Ishikawa (cell line): Measurements from ENCODE around the gene SP4.

Experiments used
- CEBPB ChIP-seq: IDR thresholded peaks from 2 replicates; pipeline ENCODE4 v1.6.1; 2012
- CREB1 ChIP-seq: IDR thresholded peaks from 2 replicates; pipeline ENCODE4 v1.6.1; 2012; ENCODE audit warnings: low read depth
- EGR1 ChIP-seq: IDR thresholded peaks from 2 replicates; pipeline ENCODE4 v1.6.1; 2012
- EP300 ChIP-seq: IDR thresholded peaks from 2 replicates; pipeline ENCODE4 v1.6.1; 2012; ENCODE audit warnings: borderline replicate concordance
- FOXM1 ChIP-seq: IDR thresholded peaks from 2 replicates; pipeline ENCODE4 v1.6.1; 2012; ENCODE audit warnings: low read depth, borderline replicate concordance
- MAX ChIP-seq: IDR thresholded peaks from 2 replicates; pipeline ENCODE4 v1.6.1; 2012
- NFIC ChIP-seq: IDR thresholded peaks from 2 replicates; pipeline ENCODE4 v1.6.1; 2012
- RAD21 ChIP-seq: IDR thresholded peaks from 2 replicates; pipeline ENCODE4 v1.6.1; 2012; ENCODE audit warnings: low read depth
- TAF1 ChIP-seq: IDR thresholded peaks from 2 replicates; pipeline ENCODE4 v1.6.1; 2012; ENCODE audit warnings: low read depth, mild to moderate bottlenecking
- TCF12 ChIP-seq: IDR thresholded peaks from 2 replicates; pipeline ENCODE4 v1.6.1; 2012; ENCODE audit warnings: low read depth
- TEAD4 ChIP-seq: IDR thresholded peaks from 2 replicates; pipeline ENCODE4 v1.6.1; 2012
- YY1 ChIP-seq: IDR thresholded peaks from 2 replicates; pipeline ENCODE4 v1.6.1; 2012; ENCODE audit warnings: low read depth
- ZBTB7A ChIP-seq: IDR thresholded peaks from 2 replicates; pipeline ENCODE4 v1.6.1; 2012; ENCODE audit warnings: low read depth
- TF ChIP-seq, protein P1 (sequence below): IDR thresholded peaks from 2 replicates; pipeline ENCODE4 v1.6.1; 2012; ENCODE audit warnings: low read depth, mild to moderate bottlenecking
- TF ChIP-seq, protein P2 (sequence below): IDR thresholded peaks from 2 replicates; pipeline ENCODE4 v1.6.1; 2012

The SP4 gene

GRCh38 chr7:21526007-21526406 lies 98.1 kb downstream of the SP4 start:
- TF ChIP-seq YY1 (no peak), RAD21 (peak; percentile 37; the same call in 1 of the 2 replicates)

DNA sequence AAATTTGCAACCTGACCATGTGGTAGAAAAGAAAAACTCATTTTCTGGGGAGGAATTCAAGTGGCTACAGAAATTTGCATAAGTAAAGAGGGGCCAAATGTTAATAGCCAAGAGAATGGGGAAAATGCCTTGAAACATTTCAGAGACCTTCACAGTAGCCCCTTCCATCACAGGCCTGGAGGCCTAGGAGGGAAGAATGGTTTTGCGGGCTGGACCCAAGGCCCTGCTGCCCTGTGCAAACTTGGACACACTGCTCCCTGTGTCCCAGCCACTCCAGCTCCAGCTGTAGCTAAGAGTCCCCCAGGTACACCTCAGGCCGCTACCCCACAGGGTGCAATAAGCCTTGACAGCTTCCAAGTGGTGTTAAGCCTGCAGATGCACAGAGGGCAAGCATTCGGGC lies 98.6 kb downstream of the SP4 start:
- TF ChIP-seq TAF1 = no peak
- TF ChIP-seq CEBPB = no peak
- TF ChIP-seq EP300 = no peak
- TF ChIP-seq NFIC = no peak

GRCh38 chr7:21538936-21539495 lies 111.1 kb downstream of the SP4 start:
- TF ChIP-seq, protein P1, sequence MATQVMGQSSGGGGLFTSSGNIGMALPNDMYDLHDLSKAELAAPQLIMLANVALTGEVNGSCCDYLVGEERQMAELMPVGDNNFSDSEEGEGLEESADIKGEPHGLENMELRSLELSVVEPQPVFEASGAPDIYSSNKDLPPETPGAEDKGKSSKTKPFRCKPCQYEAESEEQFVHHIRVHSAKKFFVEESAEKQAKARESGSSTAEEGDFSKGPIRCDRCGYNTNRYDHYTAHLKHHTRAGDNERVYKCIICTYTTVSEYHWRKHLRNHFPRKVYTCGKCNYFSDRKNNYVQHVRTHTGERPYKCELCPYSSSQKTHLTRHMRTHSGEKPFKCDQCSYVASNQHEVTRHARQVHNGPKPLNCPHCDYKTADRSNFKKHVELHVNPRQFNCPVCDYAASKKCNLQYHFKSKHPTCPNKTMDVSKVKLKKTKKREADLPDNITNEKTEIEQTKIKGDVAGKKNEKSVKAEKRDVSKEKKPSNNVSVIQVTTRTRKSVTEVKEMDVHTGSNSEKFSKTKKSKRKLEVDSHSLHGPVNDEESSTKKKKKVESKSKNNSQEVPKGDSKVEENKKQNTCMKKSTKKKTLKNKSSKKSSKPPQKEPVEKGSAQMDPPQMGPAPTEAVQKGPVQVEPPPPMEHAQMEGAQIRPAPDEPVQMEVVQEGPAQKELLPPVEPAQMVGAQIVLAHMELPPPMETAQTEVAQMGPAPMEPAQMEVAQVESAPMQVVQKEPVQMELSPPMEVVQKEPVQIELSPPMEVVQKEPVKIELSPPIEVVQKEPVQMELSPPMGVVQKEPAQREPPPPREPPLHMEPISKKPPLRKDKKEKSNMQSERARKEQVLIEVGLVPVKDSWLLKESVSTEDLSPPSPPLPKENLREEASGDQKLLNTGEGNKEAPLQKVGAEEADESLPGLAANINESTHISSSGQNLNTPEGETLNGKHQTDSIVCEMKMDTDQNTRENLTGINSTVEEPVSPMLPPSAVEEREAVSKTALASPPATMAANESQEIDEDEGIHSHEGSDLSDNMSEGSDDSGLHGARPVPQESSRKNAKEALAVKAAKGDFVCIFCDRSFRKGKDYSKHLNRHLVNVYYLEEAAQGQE = no peak
- TF ChIP-seq YY1 (no peak), FOXM1 (no peak), NFIC (no peak), TCF12 (no peak), EGR1 (no peak), ZBTB7A (no peak), RAD21 (no peak), MAX (no peak), TEAD4 (no peak), TAF1 (no peak), CREB1 (no peak), CEBPB (no peak), EP300 (no peak)
- TF ChIP-seq, protein P2, sequence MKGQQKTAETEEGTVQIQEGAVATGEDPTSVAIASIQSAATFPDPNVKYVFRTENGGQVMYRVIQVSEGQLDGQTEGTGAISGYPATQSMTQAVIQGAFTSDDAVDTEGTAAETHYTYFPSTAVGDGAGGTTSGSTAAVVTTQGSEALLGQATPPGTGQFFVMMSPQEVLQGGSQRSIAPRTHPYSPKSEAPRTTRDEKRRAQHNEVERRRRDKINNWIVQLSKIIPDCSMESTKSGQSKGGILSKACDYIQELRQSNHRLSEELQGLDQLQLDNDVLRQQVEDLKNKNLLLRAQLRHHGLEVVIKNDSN = no peak

DNA sequence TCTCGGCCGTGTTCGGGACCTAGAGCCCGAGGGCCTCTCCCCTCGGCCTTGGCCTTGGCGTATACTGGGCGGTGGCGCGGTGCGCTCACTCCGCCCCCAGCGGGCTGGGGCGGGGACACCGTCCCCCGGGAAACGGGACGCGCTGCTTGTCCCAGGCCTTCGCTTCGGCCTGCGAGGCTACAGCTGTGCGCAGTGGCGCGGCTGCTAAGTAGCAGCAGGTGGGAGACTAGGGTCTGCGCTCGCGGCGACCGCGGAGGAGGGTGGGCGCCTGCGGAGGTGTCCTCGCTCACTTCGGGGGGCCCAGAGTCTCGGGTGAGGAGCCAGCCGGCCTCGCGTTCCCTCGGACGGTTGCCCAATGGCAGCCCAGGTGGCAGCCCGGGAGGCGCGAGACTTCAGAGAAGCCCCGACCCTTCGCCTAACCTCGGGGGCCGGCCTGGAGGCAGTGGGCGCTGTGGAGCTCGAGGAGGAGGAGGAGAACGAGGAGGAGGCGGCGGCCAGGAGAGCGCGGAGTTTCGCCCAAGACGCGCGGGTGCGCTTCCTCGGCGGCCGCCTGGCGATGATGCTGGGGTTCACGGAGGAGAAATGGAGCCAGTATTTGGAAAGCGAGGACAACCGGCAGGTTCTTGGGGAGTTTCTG lies 115.1 kb downstream of the SP4 start, which contains the start of gene DNAH11:
TSS of gene DNAH11 (plus strand) at position 149 of the 637 bp plus-strand sequence. CDS start at position 356, 207 bp downstream.
- no peak for TF ChIP-seq EGR1
- TF ChIP-seq MAX = peak; percentile 45; the same call in 1 of the 2 replicates
- TF ChIP-seq ZBTB7A = peak; percentile 63; the same call in 1 of the 2 replicates

DNA sequence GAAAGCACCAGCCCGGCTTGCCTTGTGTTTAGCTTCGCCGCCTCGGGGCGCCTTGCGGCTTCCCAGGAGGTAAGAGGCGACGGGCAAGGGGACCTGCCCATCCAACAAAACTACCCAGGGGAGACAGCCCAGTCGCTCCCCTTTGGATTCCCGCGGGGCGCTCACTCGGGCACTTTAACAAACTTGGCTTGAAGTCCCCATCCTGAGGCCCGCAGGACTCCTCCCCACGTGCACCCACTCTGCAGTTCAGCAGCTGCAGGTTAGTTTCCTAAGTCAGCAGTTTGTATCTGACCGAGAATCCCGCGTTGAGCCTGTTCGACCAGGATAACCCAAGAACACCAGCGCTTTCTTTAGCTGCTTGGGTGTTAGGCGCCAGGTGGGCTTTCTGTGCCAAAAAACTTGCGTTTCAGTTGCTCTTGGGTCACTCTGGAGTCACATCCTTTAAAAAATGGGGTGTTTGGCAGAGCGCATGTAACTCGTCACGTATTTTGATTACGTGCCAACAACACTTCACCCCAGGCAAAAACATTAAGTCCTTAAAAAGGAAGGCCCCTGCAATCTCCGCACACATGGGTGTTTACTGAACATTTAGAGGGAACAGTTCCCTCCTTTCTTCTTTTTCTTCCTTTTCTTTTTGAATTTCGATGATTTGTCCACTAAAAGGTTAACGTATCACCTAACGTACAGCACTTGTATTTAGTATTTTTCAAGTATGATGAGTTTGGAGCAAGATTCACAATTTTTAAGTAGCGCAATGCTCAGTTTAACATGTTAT lies 115.8 kb downstream of the SP4 start:
- TF ChIP-seq YY1 = no peak

GRCh38 chr7:21544303-21544656 lies 116.4 kb downstream of the SP4 start:
- TF ChIP-seq RAD21 (no peak), ZBTB7A (no peak)

DNA sequence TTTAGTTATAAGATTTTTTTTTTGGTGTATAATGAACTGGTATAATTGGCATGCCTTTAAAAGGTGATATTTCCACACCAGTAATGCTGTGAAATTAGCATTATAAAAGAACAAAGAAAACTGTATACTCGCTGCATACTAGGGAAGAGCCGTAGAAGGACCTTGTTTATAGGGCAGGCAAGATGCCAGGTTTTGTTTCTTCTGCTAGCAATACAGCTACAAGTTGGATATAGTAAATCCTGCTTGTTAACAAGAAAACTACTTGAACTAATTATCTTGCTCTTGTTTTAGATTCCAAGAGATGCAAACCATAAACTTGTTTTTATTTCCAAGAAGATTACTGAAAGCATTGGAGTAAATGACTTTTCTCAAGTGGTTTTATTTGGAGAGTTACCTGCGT lies 116.8 kb downstream of the SP4 start:
- TF ChIP-seq TAF1 (no peak), EP300 (no peak), MAX (no peak), EGR1 (no peak), RAD21 (no peak), CREB1 (no peak), ZBTB7A (no peak), TEAD4 (no peak), FOXM1 (no peak), TCF12 (no peak), CEBPB (no peak), NFIC (no peak), YY1 (no peak)
- TF ChIP-seq, protein P1 = no peak
- TF ChIP-seq, protein P2 = no peak
